Neural progenitor cell (in vitro differentiated cells): ENCODE measurements around the gene TENM3.

Experiments
- EZH2 ChIP-seq: fragments of 200-600 bp; sonication (generic); IDR thresholded peaks from 2 replicates; pipeline ENCODE4 v1.6.1; 2017; ENCODE audit warnings: antibody characterized with exemption, mild to moderate bottlenecking, moderate library complexity
- EZH2phosphoT487 ChIP-seq: fragments of 200-600 bp; sonication (generic); IDR thresholded peaks from 2 replicates; pipeline ENCODE4 v1.6.1; 2017; ENCODE audit warnings: antibody characterized with exemption
- TF ChIP-seq, protein P1 (sequence below): fragments of 200-600 bp; sonication (generic); IDR thresholded peaks from 2 replicates; pipeline ENCODE4 v1.5.1; 2017; ENCODE audit warnings: antibody characterized with exemption, mild to moderate bottlenecking

DNA sequence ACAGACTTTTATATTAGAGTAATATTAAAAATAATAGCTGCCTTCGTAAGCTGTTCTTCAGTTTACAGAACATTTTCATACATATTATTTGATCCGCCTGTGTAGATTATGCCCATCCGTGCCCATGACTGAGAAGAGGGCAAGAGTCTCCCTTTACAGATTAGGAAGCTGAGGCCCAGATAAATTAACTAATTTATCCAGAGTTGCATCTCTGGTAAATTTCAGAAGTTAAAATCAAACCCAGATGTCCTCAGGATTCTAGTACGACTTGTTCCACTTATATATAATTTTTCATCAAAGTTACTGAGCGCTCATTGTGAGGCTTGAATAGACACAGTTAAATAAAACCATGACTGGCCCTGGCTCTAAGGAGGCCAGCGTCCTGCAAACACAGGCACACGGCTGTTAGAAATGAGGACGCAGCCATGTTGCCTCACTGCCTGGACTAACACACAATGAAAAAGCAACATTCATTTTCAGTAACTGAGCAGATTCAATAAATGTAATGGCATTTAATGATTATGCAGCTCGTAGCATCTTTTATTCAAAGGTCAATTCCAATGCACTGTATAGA lies 148.0 kb downstream of the TENM3 start:
- TF ChIP-seq, protein P1, sequence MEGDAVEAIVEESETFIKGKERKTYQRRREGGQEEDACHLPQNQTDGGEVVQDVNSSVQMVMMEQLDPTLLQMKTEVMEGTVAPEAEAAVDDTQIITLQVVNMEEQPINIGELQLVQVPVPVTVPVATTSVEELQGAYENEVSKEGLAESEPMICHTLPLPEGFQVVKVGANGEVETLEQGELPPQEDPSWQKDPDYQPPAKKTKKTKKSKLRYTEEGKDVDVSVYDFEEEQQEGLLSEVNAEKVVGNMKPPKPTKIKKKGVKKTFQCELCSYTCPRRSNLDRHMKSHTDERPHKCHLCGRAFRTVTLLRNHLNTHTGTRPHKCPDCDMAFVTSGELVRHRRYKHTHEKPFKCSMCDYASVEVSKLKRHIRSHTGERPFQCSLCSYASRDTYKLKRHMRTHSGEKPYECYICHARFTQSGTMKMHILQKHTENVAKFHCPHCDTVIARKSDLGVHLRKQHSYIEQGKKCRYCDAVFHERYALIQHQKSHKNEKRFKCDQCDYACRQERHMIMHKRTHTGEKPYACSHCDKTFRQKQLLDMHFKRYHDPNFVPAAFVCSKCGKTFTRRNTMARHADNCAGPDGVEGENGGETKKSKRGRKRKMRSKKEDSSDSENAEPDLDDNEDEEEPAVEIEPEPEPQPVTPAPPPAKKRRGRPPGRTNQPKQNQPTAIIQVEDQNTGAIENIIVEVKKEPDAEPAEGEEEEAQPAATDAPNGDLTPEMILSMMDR, result no peak
- TF ChIP-seq EZH2, result no peak
- no peak for TF ChIP-seq EZH2phosphoT487
